Measurements from ENCODE around the gene NAXE. TPM values are rescaled to one million over a fixed set of nuclear protein-coding genes. Genes with fewer than 3 reads are reported as not detected.
A peak's percentile ranks its signal among the peaks of the same experiment; 100 is the strongest.
"Not testable (repeated sequence)": the region's sequence is repeated elsewhere in the genome, so short reads cannot be mapped to it uniquely, and the experiment has no call there.

The NAXE gene
- total RNA-seq, 1 donor from 2014 or later: 78.0 TPM

DNA sequence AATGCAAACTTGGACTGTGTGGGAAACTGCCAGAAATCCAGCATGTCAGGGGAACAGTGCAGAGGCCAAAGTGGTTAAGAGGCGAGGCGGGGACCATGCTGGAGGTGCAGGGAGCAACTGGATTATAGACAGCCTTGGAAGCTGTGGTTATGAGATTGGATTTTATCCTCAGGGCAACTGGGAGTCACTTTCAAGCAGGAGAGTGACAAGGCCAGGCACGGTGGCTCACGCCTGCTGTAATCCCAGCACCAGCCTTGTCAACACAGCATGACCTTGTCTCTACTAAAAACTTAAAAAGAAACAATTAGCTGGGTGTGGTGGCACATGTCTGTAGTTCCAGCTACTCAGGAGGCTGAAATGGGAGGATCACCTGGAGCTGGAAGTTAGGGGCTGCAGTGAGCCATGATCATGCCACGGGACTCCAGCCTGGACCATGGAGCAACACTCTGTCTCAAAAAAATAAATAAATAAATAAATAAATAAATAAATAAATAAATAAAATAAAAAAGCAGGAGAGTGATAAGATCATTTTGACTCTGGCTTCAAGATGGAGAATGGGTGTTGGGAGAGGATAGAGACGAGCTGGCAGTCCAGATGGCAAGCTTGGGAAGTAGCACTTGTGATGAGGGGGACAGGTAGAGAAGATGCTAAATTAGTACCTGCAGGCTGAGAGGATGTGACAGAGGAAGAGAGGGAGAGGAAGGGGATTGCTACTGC is 31.2 kb downstream of the NAXE start:
- Mint-ChIP-seq H3K36me3 (ENCODE audit: low read depth) (no peaks in the 10 kb centered on the region), H3K27me3 (ENCODE audit: insufficient read depth) (peaks cover 73% of the 10 kb centered on the region), H3K9me3 (no peaks in the 10 kb centered on the region), H3K27ac (no peak overlapping the region), H3K4me3 (no peak overlapping the region), H3K4me1 (ENCODE audit: low read depth) (peaks cover 8% of the 10 kb centered on the region)
- intact Hi-C loops (cut with micrococcal nuclease): loop anchor here (5.0 kb wide), 2 partner anchors 85 to 185 kb away; partner anchors contain the start of gene CRABP2
- no peak for DNase-seq (ENCODE audit: low spot score)

GRCh38 chr1:156623946-156624813 is 32.6 kb downstream of the NAXE start:
- H3K9me3 Mint-ChIP-seq: no peaks in the 10 kb centered on the region
- H3K27ac Mint-ChIP-seq: no peak overlapping the region
- peaks cover 8% of the 10 kb centered on the region for H3K4me1 Mint-ChIP-seq (ENCODE audit: low read depth)
- intact Hi-C loops (cut with micrococcal nuclease): loop anchor here (5.0 kb wide), 2 partner anchors 83 to 187 kb away; partner anchors contain the start of gene CRABP2
- no peak overlapping the region for H3K4me3 Mint-ChIP-seq
- no peak for DNase-seq (ENCODE audit: low spot score)
- peaks cover 76% of the 10 kb centered on the region for H3K27me3 Mint-ChIP-seq (ENCODE audit: insufficient read depth)
- no peaks in the 10 kb centered on the region for H3K36me3 Mint-ChIP-seq (ENCODE audit: low read depth)

- intact Hi-C loops (cut with micrococcal nuclease): loop anchor here (1.0 to 5.0 kb wide), 3 partner anchors 82 to 302 kb away; partner anchors contain the start of gene CRABP2
- H3K4me1 Mint-ChIP-seq (ENCODE audit: low read depth): peaks cover 8% of the 10 kb centered on the region
- peaks cover 76% of the 10 kb centered on the region for H3K27me3 Mint-ChIP-seq (ENCODE audit: insufficient read depth)
Observed at GRCh38 chr1:156624814-156625435, 33.3 kb downstream of the NAXE start.

GRCh38 chr1:156625436-156626078 is 34.0 kb downstream of the NAXE start:
- peak overlapping the region; percentile 33 for H3K27ac Mint-ChIP-seq
- H3K4me3 Mint-ChIP-seq: peak overlapping the region; percentile 75
- peaks cover 74% of the 10 kb centered on the region for H3K27me3 Mint-ChIP-seq (ENCODE audit: insufficient read depth)
- intact Hi-C loops (cut with micrococcal nuclease): loop anchor here (1.0 kb wide), 3 partner anchors 32 to 302 kb away; no protein-coding TSS in a partner anchor
- peaks cover 8% of the 10 kb centered on the region for H3K4me1 Mint-ChIP-seq (ENCODE audit: low read depth)
- H3K9me3 Mint-ChIP-seq: no peaks in the 10 kb centered on the region
- DNase-seq (ENCODE audit: low spot score): peak; percentile 38
- no peaks in the 10 kb centered on the region for H3K36me3 Mint-ChIP-seq (ENCODE audit: low read depth)

More at GRCh38 chr1:156624814-156625435, 33.3 kb downstream of the NAXE start:
- H3K27ac Mint-ChIP-seq: no peak overlapping the region
- DNase-seq (ENCODE audit: low spot score): no peak
- H3K9me3 Mint-ChIP-seq: no peaks in the 10 kb centered on the region
- H3K4me3 Mint-ChIP-seq: peak overlapping the region; percentile 26
- H3K36me3 Mint-ChIP-seq (ENCODE audit: low read depth): no peaks in the 10 kb centered on the region

GRCh38 chr1:156626079-156626438 is 34.5 kb downstream of the NAXE start:
- no peaks in the 10 kb centered on the region for H3K9me3 Mint-ChIP-seq
- peak overlapping the region; percentile 33 for H3K27ac Mint-ChIP-seq
- DNase-seq (ENCODE audit: low spot score): no peak
- intact Hi-C loops (cut with micrococcal nuclease): loop anchor here (1.0 kb wide), 2 partner anchors 31 to 52 kb away; no protein-coding TSS in a partner anchor
- H3K27me3 Mint-ChIP-seq (ENCODE audit: insufficient read depth): peaks cover 73% of the 10 kb centered on the region
- peaks cover 8% of the 10 kb centered on the region for H3K4me1 Mint-ChIP-seq (ENCODE audit: low read depth)
- no peak overlapping the region for H3K4me3 Mint-ChIP-seq
- no peaks in the 10 kb centered on the region for H3K36me3 Mint-ChIP-seq (ENCODE audit: low read depth)

DNA sequence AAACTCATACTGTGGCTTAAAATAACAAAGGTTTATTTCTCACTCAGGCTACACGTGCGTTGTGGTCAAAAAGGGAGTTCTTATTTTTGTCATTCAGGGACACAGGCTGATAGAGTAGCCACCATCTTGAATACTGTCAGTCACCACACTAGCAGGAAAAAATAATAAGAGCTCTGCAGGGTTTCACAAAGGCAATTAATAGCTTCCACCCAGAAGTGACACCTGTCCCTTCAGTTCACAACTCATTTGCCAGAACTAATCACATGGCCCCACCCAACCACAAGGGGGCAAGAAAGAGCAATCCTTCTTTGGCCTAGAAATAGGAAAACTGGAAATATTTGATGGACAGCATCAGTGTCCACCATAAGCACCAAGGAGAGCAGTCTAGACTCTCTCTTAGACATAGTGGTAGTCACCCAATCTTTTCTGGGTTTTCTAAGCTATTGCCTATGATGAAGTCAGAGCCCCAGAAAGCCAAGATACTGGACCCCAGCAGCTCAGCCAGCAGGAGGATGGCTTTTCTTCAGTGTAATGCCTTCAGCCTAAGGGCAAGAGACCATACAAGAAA is 35.8 kb downstream of the NAXE start:
- intact Hi-C loops (cut with micrococcal nuclease): loop anchor here (1.0 kb wide), 1 partner anchor 17 kb away; no protein-coding TSS in a partner anchor
- no peak overlapping the region for H3K4me3 Mint-ChIP-seq
- H3K4me1 Mint-ChIP-seq (ENCODE audit: low read depth): peaks cover 8% of the 10 kb centered on the region
- H3K36me3 Mint-ChIP-seq (ENCODE audit: low read depth): no peaks in the 10 kb centered on the region
- H3K27ac Mint-ChIP-seq: no peak overlapping the region
- no peaks in the 10 kb centered on the region for H3K9me3 Mint-ChIP-seq
- H3K27me3 Mint-ChIP-seq (ENCODE audit: insufficient read depth): peaks cover 74% of the 10 kb centered on the region
- DNase-seq (ENCODE audit: low spot score): no peak

GRCh38 chr1:156629823-156630449 is 38.4 kb downstream of the NAXE start:
- Mint-ChIP-seq H3K36me3 (ENCODE audit: low read depth) (no peaks in the 10 kb centered on the region), H3K4me1 (ENCODE audit: low read depth) (peaks cover 8% of the 10 kb centered on the region), H3K9me3 (no peaks in the 10 kb centered on the region), H3K27me3 (ENCODE audit: insufficient read depth) (peaks cover 83% of the 10 kb centered on the region), H3K4me3 (no peak overlapping the region), H3K27ac (no peak overlapping the region)
- no peak for DNase-seq (ENCODE audit: low spot score)
- intact Hi-C loops (cut with micrococcal nuclease): no loop called here

DNA sequence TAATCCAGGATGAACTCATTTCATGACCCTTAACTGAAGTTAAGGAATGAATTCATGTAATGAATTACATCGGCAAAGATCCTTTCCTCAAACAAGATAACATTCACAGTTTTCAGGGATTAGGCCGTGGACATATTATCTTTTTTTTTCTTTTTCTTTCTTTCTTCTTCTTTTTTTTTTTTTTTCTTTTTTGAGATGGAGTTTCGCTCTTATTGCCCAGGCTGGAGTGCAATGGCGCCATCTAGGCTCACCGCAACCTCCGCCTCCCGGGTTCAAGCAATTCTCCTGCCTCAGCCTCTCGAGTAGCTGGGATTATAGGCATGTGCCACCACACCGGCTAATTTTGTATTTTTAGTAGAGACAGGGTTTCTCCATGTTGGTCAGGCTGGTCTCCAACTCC is 39.6 kb downstream of the NAXE start:
- peaks cover 81% of the 10 kb centered on the region for H3K27me3 Mint-ChIP-seq (ENCODE audit: insufficient read depth)
- H3K9me3 Mint-ChIP-seq; H3K36me3 Mint-ChIP-seq (ENCODE audit: low read depth); H3K4me3 Mint-ChIP-seq; intact Hi-C loops (cut with micrococcal nuclease); H3K27ac Mint-ChIP-seq; DNase-seq (ENCODE audit: low spot score); H3K4me1 Mint-ChIP-seq (ENCODE audit: low read depth): not testable (repeated sequence)

DNA sequence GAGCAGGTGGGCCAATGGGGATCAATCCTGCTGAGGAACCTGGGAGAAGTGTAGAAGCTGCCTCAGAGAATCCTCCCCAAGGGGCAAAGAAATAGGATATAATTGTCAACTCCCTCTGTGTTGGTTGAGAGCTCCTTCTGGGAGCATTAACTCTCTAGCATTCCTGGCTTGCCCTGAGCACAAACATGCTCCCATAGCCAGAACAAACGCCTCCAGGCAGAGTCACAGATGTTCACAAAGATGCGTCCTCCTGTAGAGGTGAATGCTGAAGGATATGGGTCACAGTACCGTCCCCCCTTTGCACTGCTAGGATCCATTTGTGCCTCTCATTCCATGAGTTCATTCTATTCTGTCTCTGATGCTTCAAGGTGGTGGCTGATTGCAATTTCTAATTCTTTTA is 40.8 kb downstream of the NAXE start:
- Mint-ChIP-seq H3K4me1 (ENCODE audit: low read depth) (no peaks in the 10 kb centered on the region), H3K27me3 (ENCODE audit: insufficient read depth) (peaks cover 78% of the 10 kb centered on the region), H3K27ac (no peak overlapping the region), H3K36me3 (ENCODE audit: low read depth) (no peaks in the 10 kb centered on the region), H3K9me3 (no peaks in the 10 kb centered on the region), H3K4me3 (no peak overlapping the region)
- intact Hi-C loops (cut with micrococcal nuclease): no loop called here
- no peak for DNase-seq (ENCODE audit: low spot score)

DNA sequence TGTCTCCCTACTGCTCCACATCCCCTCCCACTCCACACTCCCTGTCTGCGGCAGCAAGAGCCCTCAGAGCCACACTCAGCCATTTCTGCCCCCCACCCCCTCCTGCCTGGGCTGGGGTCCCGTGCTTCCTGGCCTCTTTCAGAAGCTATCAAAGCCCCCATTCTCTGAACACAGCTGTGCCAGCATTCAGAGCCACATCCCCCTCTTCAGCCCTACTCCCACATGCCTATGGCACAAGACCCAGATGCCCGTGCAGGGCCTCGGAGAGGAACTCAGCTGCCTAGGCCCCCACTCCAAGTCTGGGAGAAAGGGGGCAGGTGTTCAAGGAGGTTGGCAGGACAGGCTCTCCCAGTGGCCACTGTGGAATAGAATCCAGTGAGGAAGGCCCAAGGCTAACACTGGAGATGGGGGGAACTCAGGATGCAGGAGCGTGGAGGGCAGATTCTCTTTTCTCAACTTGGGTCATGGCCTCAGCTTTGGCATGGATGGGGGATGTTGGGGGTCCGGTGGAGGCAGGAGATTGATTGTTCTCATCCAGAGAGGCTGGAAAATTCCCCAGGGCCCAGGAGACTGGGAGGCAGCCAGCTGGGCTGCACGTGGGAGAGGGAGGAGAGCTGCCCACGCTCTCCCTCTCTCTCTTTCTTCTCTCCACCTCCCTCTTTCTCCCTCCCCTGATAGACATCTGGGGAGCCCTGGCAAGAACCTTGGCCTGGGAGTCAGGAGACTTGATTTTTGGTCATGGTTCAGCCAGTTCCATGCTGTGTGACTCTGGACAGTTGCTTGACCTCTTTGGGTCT is 46.8 kb downstream of the NAXE start:
- Mint-ChIP-seq H3K36me3 (ENCODE audit: low read depth) (peaks cover under 1% of the 10 kb centered on the region), H3K9me3 (no peaks in the 10 kb centered on the region), H3K4me3 (no peak overlapping the region), H3K27ac (no peak overlapping the region), H3K4me1 (ENCODE audit: low read depth) (peaks cover 16% of the 10 kb centered on the region), H3K27me3 (ENCODE audit: insufficient read depth) (peaks cover 75% of the 10 kb centered on the region)
- intact Hi-C loops (cut with micrococcal nuclease): no loop called here
- DNase-seq (ENCODE audit: low spot score): no peak

DNA sequence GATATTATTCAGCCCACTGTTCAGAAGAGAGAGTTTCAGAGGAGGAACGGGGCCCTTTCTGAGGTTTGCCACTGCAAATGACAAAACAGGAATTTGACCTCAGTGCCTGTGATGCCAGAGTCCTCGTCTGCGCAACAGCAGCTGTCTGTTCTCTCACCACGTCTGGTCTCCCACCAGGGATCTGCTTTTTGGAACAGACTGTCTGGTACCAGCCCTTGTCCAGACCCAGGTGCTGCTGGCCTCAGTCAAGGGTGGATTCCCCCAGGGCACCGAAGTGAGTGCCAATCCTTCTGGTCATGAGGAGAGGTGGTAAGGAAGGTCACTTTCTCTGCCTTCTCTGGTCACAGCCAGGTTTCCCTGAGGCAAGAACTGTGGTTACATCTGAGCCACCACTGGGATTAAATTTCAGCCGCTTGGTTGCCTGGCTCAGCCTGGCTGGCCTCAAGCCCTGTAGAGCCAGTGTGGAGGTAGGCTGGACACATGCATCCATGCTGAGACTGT is 48.1 kb downstream of the NAXE start:
- no peak overlapping the region for H3K4me3 Mint-ChIP-seq
- no peak overlapping the region for H3K27ac Mint-ChIP-seq
- no peaks in the 10 kb centered on the region for H3K9me3 Mint-ChIP-seq
- peaks cover 28% of the 10 kb centered on the region for H3K4me1 Mint-ChIP-seq (ENCODE audit: low read depth)
- H3K27me3 Mint-ChIP-seq (ENCODE audit: insufficient read depth): peaks cover 73% of the 10 kb centered on the region
- peaks cover 3% of the 10 kb centered on the region for H3K36me3 Mint-ChIP-seq (ENCODE audit: low read depth)
- intact Hi-C loops (cut with micrococcal nuclease): no loop called here
- DNase-seq (ENCODE audit: low spot score): no peak
